HEK293T (cell line): ENCODE results near the gene HGF.

Experiments used
- CTCF ChIA-PET: fragments of 350-600 bp; formaldehyde crosslinking; extraction: SDS; loops from one replicate; lab custom pipeline; 2021; ENCODE audit warnings: antibody characterized with exemption, inconsistent platforms; lab: Yijun Ruan, JAX
- POLR2A ChIA-PET: fragments of 350-600 bp; formaldehyde crosslinking; extraction: SDS; loops from one replicate; lab custom pipeline; 2020; ENCODE audit warnings: antibody characterized with exemption, inconsistent platforms; lab: Yijun Ruan, JAX
- DNase-seq: peaks from one replicate; pipeline ENCODE4 v3.0.0; 2012; ENCODE audit warnings: mixed read lengths; ENCODE audit errors: extremely low spot score
- ARNT ChIP-seq: fragments of 450-650 bp; IDR thresholded peaks from 2 replicates; pipeline ENCODE4 v1.6.1; 2017; ENCODE audit warnings: mild to moderate bottlenecking
- BHLHE40 ChIP-seq: fragments of 450-650 bp; IDR thresholded peaks from 2 replicates; pipeline ENCODE4 v1.6.1; 2016; ENCODE audit warnings: mild to moderate bottlenecking, moderate library complexity, borderline replicate concordance
- CTBP1 ChIP-seq: fragments of 450-650 bp; IDR thresholded peaks from 2 replicates; pipeline ENCODE4 v1.6.1; 2016; ENCODE audit warnings: borderline replicate concordance
- ELF4 ChIP-seq: fragments of 450-650 bp; IDR thresholded peaks from 2 replicates; pipeline ENCODE4 v1.6.1; 2017; ENCODE audit warnings: antibody characterized with exemption
- FOXA1 ChIP-seq: fragments of 450-650 bp; IDR thresholded peaks from 2 replicates; pipeline ENCODE4 v1.6.1; 2016; ENCODE audit warnings: mild to moderate bottlenecking
- FOXK2 ChIP-seq: fragments of 450-650 bp; IDR thresholded peaks from 2 replicates; pipeline ENCODE4 v1.6.1; 2016; ENCODE audit warnings: mild to moderate bottlenecking
- FOXM1 ChIP-seq: fragments of 450-650 bp; IDR thresholded peaks from 2 replicates; pipeline ENCODE4 v1.6.1; 2017; ENCODE audit warnings: mild to moderate bottlenecking, borderline replicate concordance
- HDGF ChIP-seq: fragments of 450-650 bp; IDR thresholded peaks from 2 replicates; pipeline ENCODE4 v1.6.1; 2017; ENCODE audit warnings: antibody characterized with exemption, borderline replicate concordance
- L3MBTL2 ChIP-seq: fragments of 450-650 bp; conservative IDR thresholded peaks from 2 replicates; pipeline ENCODE4 v1.6.1; 2016; ENCODE audit warnings: mild to moderate bottlenecking
- LEF1 ChIP-seq: fragments of 450-650 bp; IDR thresholded peaks from 2 replicates; pipeline ENCODE4 v1.6.1; 2017; ENCODE audit warnings: mild to moderate bottlenecking, borderline replicate concordance
- NFRKB ChIP-seq: fragments of 450-650 bp; IDR thresholded peaks from 2 replicates; pipeline ENCODE4 v1.6.1; 2016; ENCODE audit warnings: mild to moderate bottlenecking, moderate library complexity
- PKNOX1 ChIP-seq: fragments of 450-650 bp; IDR thresholded peaks from 2 replicates; pipeline ENCODE4 v1.6.1; 2016
- SP1 ChIP-seq: fragments of 450-650 bp; IDR thresholded peaks from 2 replicates; pipeline ENCODE4 v1.6.1; 2017
- SUZ12 ChIP-seq: fragments of 450-650 bp; IDR thresholded peaks from 2 replicates; pipeline ENCODE4 v1.6.1; 2016; ENCODE audit warnings: mild to moderate bottlenecking
- TARDBP ChIP-seq: fragments of 450-650 bp; IDR thresholded peaks from 2 replicates; pipeline ENCODE4 v1.6.1; 2016
- ZNF384 ChIP-seq: fragments of 450-650 bp; IDR thresholded peaks from 2 replicates; pipeline ENCODE4 v1.6.1; 2016

HGF gene

GRCh38 chr7:81714306-81714705, 55.5 kb downstream of the HGF start:
- ChIA-PET POLR2A (no interaction called here), CTCF (no interaction called here)
- no peak for DNase-seq
- TF ChIP-seq SP1 (no peak), FOXK2 (no peak), FOXA1 (no peak), CTBP1 (no peak), BHLHE40 (no peak), ZNF384 (no peak), LEF1 (no peak), SUZ12 (no peak), PKNOX1 (no peak), ARNT (no peak), ELF4 (no peak), L3MBTL2 (no peak), TARDBP (no peak)

GRCh38 chr7:81710751-81711150, 59.1 kb downstream of the HGF start:
- no peak for TF ChIP-seq ELF4
- no peak for TF ChIP-seq CTBP1
- no peak for TF ChIP-seq TARDBP
- no peak for TF ChIP-seq FOXK2
- no peak for TF ChIP-seq SUZ12
- TF ChIP-seq L3MBTL2 = no peak
- no peak for TF ChIP-seq BHLHE40
- no peak for TF ChIP-seq PKNOX1
- TF ChIP-seq ZNF384 = no peak
- no peak for TF ChIP-seq SP1
- CTCF ChIA-PET = no interaction called here
- POLR2A ChIA-PET = no interaction called here
- no peak for DNase-seq

GRCh38 chr7:81709836-81710235, 60.0 kb downstream of the HGF start:
- POLR2A ChIA-PET = no interaction called here
- TF ChIP-seq ZNF384 (no peak), FOXA1 (no peak), TARDBP (no peak), FOXK2 (no peak), SUZ12 (no peak), HDGF (no peak), ARNT (no peak), LEF1 (no peak), ELF4 (no peak), FOXM1 (no peak), NFRKB (no peak), BHLHE40 (no peak), PKNOX1 (no peak), L3MBTL2 (no peak), CTBP1 (no peak), SP1 (no peak)
- DNase-seq = no peak
- CTCF ChIA-PET = no interaction called here

- DNase-seq = no peak
- TF ChIP-seq CTBP1 = no peak
- no peak for TF ChIP-seq SUZ12
- TF ChIP-seq NFRKB = no peak
- no peak for TF ChIP-seq TARDBP
- no peak for TF ChIP-seq FOXM1
- no peak for TF ChIP-seq ZNF384
- POLR2A ChIA-PET = no interaction called here
- CTCF ChIA-PET = interaction anchor here (0.6 kb wide), 1 partner anchor 996 kb away, joined by 3 read pairs; no protein-coding TSS in a partner anchor
These were observed 61.9 kb downstream of the HGF start for GRCh38 chr7:81707966-81708365.

- ChIA-PET POLR2A (no interaction called here), CTCF (no interaction called here)
- no peak for TF ChIP-seq FOXK2
- no peak for TF ChIP-seq SUZ12
- no peak for TF ChIP-seq TARDBP
- no peak for TF ChIP-seq ZNF384
- TF ChIP-seq ARNT = no peak
- TF ChIP-seq FOXA1 = no peak
- TF ChIP-seq BHLHE40 = no peak
- no peak for TF ChIP-seq HDGF
- TF ChIP-seq CTBP1 = no peak
- no peak for DNase-seq
These were observed 62.7 kb downstream of the HGF start for GRCh38 chr7:81707196-81707595.

- TF ChIP-seq CTBP1 (no peak), LEF1 (no peak)
- ChIA-PET CTCF (no interaction called here), POLR2A (no interaction called here)
- no peak for DNase-seq
These were observed 64.6 kb downstream of the HGF start for GRCh38 chr7:81705206-81705605.

GRCh38 chr7:81704595-81704994, 65.3 kb downstream of the HGF start:
- TF ChIP-seq SP1 (no peak), ZNF384 (no peak), FOXA1 (no peak), L3MBTL2 (no peak), LEF1 (no peak), FOXK2 (no peak)
- CTCF ChIA-PET = no interaction called here
- POLR2A ChIA-PET = no interaction called here
- DNase-seq = no peak
